SIG-M5 treated with dmso at 0.1 percent for 504 hours (cell line): ENCODE data around the gene TBC1D22A.

Source experiments
- DNase-seq: peaks from one replicate; lab custom pipeline; 2025; ENCODE audit not compliant: unreplicated experiment; lab: John Stamatoyannopoulos, UW

The TBC1D22A gene

DNA sequence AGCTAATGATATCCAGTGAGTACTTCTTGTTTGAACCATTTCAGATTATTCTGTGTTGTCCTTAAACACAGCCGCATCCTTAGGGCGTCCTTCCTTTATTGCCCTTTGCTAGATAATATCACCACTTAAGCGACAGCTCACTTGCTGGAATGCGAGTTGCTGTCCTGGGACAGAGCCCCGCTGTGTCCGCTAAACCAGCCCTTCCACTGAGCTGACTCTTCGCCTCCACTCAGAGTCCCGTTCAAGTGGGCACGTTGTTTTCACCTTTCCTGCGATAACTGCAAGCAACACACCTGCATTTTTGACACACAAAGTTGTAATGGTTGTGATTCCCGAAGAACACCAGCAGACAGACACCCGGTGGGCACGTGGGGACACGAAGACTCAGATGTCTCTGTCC, 140.0 kb downstream of the TBC1D22A start:
- DNase-seq, result no peak

DNA sequence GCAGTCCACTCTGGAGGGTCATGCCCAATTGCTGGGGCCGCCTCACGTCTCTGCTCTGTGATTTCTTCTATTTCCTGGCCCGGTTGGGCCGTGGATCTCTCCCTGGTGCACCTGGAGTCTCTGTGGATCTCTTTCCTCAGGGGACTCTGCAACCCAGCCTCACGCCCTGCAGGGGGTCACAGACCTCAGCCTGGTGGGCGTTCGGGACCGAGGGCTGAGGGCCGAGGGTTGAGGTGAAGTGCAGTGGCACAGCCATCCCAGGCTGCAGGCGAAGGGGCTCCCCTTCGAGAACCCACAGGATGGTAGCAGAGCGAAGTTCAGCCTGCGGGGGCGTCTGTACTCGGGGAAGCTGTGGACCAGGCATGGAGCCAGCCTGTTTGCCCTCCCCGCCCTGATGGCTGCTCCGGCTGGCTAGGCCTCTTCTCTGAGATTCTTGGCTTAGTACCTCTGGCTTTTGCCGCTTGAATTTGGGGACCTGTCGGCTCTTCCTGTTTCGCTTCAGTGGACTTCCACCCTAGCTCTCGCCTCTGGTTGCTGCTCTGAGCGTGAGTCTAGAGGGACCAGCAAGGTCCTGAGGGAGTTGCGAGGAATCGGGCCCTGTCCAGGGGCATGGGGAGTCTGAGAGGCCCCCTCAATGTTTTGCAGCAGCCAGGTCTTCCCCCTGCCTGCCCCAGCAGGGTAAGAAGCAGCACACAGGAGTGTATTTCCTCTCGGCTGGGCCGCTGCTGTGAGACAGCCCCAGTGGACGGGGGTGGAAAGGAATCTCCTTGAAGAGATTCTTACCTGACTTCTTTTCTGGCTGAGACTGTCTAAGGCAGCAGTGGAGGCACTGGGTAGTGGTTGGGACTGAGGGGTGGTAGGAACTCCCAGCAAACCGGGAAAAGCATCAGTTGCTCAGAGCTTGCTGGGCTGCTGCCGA, 140.8 kb downstream of the TBC1D22A start:
- no peak for DNase-seq

DNA sequence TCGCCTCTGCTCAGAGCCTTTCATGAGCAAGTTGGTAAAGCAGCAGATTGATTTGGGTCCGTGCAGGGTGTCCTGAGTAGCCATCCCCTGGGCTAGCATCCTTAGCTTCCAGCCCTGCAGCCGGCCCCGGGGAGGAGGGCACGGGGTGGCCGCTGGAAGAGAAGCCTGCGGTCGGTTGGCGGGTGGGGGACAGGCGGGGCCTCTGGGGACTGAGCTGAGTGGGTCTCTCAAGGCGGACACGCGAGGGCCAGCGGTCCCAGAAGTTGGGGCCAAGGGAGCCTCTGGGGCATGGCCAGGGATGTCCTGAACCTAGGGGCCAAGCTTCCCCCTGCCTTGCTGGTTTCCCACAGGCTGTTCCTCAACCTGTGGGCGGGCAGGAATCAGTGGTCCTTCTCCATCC, 143.0 kb downstream of the TBC1D22A start:
- DNase-seq, result no peak

DNA sequence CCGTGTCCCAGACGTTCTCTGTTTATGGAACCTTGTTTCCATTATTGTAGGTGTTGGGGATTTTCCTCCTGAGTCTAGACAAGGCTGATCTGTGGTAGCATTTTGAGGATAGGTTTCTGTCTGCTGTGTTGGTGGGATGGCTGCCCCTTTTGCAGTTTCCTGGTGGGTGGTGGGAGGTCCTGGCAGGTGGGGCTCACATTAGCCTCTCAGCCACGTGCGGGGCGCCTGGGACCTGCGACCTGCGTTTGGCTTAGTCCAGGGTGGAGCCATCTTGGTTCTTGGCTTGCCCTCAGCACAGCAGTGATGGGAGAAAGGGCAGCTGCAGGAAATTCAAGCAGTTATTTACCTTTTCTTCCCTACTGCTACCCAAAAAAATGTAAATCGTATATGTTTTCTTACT, 143.4 kb downstream of the TBC1D22A start:
- DNase-seq, result no peak

DNA sequence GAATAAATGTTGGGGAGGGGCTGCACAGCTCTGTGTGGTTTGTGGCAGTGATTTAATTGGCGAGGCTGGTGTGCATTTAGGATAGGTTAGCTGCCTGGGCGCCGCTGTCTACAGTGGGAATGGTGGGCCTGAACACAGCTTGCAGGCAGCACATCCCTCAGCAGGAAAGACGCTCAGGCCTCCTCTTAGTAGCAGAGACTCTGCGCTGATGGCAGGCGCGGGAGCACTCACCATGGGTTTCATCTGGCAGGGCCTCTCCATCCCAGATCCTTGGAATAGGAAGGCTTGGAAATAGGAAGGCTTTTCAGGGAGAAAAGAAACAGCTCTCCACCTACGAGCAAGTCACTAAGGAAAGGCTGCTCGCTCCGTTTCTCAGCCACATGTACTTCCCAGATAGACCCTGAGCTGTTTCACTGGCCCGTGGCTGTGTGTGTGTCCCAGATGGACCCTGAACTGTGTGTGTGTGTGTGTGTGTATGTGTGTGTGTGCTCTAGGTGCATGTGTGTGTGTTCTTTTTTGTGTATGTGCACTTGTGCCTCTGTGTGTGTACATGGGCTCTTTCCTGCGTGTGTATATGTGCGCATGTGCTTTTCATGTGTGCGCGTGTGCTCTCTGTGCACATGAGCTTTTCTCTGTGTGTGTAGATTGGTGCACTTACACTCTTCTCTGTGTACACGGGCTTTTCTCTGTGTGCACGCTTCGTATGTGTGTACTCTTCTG, 144.0 kb downstream of the TBC1D22A start:
- no peak for DNase-seq

DNA sequence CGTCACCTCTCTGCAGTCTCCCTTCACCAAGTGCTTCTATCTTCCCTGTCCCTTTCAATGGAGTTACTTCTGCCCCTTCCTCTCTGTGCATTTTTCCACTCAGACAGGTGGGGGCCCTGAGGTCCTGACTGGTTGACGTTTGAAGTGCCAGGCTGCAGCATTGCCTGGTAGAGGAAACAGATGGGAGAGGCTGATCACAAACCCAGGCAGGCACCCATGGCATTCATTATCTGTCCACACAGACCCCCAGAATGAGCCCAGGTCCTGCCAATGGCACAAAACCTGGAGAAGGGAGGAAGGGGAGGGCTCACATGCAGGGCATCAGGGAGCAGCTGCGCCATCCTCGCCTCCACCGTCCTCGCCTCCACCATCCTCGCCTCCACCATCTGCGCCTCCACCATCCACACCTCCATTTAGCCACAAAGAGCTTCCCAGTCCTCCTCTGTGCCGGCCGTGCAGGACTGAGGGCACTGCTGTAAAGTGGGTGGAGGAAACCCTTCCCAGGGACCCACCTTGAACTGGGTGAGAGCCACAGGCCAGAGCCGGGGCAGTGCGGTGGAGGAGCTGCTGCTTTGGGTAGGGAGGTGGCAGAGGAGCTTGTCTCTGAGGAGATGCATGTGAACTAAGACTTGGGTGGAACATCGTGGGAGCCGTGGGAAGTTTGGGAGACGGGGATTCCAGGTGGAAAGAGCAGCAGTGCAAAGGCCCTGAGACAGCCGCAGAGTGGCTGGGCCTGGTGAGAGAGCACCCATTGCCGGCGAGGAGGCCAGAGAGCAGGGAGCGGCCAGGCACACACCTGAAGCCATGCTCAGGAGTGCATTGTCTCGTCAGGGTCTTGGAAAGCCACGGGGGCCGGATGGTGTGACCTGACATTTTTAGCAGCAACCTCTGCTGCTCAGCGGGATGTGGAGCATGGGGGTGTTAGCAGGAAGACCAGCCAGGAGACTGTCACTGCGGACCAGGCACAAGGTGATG, 145.1 kb downstream of the TBC1D22A start:
- DNase-seq, result no peak

DNA sequence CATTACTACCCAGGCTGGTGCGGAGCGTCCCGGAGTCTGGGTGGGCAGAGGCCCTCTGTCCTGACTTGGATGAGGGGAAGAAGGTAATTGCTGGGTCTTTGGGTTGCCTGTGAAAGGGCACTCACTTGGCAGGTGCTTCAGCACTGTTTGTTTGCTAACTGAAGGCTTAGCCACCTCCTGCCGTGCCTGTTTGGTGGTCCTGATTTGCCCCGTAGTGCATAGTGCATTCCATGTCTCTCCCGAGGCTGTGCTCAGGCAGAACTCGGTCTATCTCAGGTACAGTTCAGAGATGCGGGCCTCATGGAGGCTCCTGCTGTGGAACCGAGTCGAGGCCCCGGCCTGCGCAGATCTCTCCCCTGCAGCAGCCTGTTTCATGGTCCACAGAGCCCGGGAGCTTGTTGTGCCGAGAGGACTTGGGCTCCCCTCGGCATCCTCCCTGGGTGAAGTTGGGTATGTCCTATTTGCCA, 146.2 kb downstream of the TBC1D22A start:
- no peak for DNase-seq

DNA sequence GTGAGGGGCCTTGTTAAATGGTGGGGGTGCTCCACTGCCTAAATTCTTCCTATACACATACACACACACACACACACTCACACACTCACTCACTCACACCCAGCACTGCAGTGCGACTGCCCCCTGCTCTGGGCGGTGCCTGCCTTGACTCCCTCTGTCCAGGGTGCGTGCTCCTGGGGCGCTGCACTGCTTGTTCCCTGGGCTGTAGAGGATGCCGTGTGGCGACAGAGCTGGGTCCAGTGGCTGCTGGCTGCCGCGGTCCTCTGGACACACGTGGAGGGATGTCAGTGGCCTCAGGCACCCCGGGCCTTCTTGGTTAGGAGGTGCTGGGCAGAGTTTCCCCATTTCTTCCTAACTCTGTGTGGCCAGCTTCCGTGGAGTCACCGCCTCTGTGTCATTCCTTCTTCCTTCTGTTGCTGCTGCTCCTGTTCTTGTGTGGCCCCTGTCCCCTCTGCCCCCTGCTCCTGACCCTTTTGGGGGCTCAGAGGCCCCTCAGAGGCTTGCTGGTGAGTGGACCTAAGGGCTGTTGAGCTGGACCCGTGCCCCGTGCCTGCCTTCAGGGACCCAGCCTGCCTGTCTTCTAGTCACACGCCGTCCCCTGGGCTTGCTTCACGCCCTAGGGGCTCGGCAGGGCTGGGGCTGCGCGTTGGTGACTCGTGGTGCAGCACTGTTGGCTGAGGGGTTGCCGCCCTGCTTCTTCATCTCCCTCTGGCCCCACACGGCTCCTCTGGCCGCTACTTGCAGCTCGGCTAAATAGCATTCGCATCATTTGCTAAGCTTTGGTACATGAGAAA, 147.0 kb downstream of the TBC1D22A start:
- no peak for DNase-seq

DNA sequence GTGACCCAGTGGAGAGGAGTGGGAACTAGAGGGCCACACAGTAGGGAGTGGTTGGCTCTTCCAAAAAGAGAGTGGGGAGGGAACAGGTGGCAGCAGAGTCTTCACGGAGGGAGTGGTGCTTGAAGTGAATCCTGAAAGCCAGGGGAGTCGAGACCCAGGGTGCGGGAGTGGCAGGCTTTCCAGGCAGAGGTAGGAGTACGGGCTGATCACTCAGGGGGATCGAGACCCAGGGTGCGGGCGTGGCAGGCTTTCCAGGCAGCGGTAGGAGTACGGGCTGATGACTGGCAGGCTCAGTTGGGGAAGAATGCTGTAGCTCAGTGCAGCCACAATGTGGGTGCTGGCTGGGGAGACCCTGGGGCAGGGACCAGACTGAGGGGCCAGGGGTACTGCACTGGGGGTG, 148.2 kb downstream of the TBC1D22A start:
- DNase-seq, result no peak

DNA sequence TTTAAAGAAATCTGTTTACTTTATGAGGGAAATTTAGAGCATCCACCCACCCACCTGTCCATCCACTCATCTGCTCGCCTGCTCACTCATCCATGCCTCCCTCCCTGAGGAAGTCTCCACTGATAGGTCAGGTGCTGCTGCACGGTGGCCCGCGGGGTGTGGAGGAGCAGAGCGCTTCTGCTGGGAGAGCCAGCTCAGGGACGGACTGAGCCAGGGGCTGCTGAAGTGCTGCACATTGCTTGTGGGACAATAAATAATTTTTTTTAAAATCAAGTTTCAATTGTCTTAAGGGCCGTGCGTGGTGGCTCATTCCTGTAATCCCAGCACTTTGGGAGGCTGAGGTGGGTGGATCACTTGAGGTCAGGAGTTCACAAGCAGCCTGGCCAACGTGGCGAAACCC, 148.9 kb downstream of the TBC1D22A start:
- DNase-seq, result no peak

DNA sequence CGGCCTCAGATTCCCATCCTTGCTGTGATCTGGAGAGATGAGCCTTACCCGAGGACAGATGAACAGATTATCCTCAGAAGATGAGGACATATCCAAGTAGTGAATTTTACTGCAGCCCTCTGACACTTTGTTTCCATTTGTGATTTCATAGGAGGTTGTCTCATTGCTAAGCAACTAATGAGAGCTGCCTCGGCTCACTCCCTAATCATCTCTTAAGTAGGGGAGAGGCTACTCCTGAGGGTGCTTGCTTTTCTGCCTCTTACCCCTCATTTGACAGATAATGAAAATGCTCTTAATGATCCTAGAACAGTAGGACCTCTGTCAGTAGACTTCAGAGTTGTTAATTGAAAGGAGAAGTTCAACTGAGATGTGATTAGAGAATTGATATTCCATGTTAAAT, 150.9 kb downstream of the TBC1D22A start:
- DNase-seq, result no peak

DNA sequence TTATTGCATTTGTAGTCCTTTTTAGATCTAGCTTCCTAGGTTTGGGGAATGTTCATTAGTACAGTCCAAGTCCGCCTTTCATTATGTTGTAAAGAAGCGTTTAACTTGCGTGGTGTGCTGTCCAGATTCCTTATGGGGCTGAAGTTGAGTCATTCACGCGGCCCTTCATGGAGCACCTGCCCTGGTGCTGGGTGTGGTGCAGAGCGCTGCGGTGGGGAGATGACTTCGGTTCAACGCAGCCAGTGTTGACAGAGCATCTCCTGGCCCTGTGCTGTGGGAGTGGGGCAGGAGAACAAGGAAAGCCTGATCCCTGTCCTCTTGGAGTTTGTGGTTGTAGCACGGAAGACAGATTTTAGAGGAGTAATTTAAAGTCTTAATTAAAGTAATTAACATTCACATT, 152.0 kb downstream of the TBC1D22A start:
- no peak for DNase-seq

DNA sequence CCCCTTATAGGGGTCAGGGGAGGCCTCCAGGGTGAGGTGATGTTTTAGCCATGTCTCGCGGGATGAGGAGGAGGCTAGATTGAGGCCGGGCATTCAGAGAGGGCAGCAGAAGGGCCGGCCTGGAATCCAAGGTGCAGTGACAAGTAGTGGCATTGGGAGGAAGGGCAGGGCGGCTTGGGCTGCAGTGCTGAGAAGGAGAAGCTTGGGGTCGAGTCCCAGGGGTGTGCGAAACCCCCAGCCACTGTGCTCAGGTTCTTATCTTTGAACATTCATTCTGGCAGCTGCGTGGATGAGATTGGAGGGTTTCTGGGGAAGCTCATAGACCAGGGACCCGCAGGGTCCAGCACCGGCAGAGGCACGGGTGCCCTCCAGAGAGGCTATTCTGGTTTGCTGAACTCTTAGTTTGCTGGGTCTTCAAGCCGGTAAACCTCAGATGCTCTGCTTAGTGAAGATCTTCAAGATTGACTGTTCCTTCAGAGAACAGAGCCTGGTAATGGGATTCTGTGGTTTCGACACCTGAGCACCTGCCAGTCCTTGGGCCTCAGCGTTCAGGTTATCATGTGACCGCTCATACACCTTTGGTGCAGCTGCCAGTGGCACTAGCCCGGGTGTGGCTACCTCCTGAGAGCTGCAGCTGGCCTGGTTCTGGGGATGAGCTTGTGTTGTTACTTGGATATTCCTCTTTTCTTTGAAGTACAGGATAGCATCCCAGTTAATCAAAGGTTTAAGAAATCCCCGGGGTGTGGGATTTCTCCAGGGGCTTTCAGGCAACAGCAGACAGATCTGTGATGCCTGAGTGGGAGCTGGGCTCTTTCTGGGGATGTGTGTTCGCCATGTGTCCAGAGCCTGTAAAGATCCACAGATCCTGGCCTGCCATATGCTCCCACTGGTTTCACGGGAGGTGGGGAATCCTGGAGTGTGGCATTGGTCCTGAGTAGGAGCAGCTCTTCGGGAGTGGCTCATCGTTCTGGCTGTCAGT, 152.8 kb downstream of the TBC1D22A start:
- DNase-seq, result no peak

DNA sequence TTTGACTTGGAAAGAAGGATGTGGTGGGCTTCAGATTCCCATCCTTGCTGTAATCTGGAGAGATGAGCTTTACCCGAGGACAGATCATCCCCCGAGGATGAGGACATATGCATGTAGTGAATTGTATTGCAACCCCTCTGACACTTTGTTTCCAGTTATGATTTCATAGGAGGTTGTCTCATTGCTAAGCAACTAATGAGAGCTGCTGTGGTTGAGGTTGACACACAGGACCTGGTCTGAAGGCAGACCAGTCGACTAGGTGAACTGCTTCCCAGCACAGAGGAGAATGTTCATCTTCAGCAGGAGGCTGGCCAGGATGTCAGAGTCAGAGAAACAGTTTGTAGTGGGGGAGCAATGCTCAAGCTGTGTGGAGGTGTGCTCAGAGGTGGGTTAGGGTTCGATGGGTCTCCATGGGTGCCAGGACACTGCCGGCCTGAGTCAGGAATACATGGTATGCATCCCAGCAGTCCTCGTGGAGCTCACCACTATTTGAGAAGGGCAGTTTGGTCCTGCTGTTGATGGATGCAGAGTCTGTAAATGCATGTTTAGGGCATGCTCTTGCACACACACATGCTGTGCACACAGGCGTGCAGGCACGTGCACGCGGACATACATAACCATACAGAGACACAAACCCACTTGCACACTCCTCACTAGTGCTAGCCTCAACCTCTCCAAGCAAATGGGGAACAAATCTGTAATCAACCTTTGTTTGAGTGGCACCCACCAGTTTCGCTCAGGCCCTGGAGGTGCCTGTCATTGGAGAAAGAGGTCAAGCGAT, 153.7 kb downstream of the TBC1D22A start:
- DNase-seq, result no peak

DNA sequence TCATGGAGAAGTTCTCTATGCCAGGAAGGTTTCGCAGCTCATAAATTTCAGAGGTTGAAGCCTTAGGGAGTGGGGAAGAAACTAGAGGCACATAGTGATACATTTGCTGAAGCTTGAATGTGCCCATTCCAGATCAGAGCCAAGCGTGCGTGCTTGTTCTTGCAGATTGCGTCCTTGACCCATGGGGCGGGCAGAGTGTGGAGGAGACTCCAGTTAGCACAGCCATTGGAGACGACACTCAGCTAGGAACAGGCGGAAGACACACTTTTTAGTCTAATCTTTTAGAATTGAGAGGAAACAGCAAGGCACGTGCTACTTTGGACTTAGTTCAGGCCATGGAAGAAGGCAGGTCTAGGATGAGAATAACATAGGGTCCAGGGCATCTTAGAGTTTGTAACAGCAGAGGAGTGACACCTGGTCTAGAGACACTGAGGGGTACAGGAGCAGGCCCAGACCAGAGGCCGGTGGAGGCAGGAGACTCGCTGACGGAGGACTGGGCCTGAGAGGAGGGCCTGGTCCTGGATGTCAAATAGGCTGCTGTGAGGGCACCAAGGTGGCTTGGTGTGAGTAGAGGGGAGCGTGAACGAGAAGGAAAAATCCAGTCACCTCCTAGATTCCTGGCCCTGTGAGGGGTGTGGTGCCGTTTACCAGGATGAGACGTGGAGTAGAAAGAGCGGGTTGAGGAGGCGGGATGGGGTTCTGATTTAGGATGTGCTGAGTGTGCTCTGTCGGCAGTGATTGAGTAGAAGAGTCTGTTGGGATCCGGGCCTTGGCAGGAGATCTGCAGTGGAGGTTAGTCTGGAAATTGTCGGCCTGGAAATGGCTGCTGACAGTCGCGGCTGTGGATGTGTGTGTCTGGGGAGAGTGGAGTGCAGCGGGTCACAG, 154.7 kb downstream of the TBC1D22A start:
- no peak for DNase-seq

DNA sequence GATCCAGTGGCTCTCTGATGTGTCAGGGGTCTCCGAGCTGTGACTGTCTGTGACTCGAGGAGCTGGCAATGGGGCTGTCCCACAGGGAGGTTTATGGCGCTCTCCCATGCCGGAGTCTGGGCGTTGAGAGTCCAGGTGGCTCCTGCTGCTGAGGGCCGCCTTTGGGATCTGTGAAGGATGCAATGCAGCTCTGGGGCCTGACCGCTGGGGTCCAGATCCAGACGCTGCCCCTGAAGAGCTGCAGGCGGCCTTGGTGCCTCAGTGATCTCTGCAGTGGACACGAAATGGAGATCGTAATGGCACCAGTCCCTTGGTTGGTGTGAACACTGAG, 155.3 kb downstream of the TBC1D22A start:
- no peak for DNase-seq

DNA sequence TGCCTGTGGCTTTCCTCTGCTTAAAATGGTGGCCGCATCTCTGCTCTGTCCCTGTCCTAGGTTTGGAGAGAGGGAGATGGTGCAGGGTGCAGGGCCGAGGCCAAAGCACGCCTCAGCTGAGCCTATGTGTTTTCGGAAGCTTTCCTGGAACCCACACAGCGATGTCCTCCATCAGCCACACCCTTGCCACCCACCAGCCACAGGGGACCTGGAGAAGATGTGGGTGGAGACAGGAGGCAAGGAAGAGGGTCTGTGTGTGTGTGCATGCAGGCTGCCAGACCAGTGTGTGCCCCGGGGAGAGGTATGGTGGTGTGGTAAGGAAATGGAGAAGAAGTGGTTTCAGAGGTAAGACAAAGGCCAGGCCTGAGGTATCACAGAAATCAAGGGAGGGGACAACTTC, 155.7 kb downstream of the TBC1D22A start:
- no peak for DNase-seq

DNA sequence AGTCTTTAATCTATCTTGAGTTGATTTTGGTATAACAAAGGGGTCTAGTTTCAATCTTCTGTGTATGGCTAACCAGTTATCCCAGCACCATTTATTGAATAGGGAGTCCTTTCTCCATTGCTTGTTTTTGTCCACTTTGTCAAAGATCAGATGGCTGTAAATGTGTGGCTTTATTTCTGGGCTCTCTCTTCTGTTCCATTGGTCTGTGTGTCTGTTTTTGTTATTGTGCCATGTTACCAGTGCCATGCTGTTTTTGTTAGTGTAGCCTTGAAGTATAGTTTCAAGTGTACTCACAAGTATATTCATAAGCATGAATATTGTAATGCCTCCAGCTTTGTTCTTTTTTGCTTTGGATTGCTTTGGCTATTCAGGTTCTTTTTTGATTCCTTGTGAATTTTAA, 159.6 kb downstream of the TBC1D22A start:
- DNase-seq, result no peak
